Muscle of arm (tissue), 12 donors: ENCODE results near the gene GIGYF2. TPM values are rescaled to one million over a fixed set of nuclear protein-coding genes. Genes with fewer than 3 reads are reported as not detected.
"Not testable (repeated sequence)": the region's sequence is repeated elsewhere in the genome, so short reads cannot be mapped to it uniquely, and the experiment has no call there.

Experiments
- DNase-seq: peaks from one replicate; pipeline ENCODE4 v3.0.0-alpha.2; 2013
- polyA plus RNA-seq, 12 donors: library from polyadenylated mRNA; unstranded; fragments of 120-200 nt; gene quantifications; one replicate each; pipeline ENCODE4 v1.2.1, GENCODE V29; 2013; ENCODE audit not compliant: insufficient read length in 12 of 12

GIGYF2 gene
- polyA plus RNA-seq, 12 donors, result 36.5 to 71.9 (median 42.4) TPM; not detected in 1

DNA sequence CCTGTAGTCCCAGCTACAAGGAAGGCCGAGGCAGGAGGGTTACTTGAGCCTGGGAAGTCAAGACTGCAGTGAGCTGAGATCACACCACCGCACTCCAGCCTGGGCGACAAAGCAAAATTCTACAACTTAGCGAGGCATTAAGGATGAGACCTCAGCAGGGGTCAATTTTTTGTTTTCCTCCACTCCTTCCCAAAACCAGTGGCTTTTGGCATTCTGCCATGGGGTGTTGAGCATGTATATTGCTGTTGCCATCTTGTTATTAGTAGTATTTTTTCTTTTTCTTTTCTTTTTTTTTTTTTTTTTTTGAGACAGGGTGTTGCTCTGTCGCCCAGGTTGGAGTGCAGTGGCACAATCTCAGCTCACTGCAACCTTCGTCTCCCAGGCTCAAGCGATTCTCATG is 8.9 kb upstream of the GIGYF2 start:
- no peak for DNase-seq

DNA sequence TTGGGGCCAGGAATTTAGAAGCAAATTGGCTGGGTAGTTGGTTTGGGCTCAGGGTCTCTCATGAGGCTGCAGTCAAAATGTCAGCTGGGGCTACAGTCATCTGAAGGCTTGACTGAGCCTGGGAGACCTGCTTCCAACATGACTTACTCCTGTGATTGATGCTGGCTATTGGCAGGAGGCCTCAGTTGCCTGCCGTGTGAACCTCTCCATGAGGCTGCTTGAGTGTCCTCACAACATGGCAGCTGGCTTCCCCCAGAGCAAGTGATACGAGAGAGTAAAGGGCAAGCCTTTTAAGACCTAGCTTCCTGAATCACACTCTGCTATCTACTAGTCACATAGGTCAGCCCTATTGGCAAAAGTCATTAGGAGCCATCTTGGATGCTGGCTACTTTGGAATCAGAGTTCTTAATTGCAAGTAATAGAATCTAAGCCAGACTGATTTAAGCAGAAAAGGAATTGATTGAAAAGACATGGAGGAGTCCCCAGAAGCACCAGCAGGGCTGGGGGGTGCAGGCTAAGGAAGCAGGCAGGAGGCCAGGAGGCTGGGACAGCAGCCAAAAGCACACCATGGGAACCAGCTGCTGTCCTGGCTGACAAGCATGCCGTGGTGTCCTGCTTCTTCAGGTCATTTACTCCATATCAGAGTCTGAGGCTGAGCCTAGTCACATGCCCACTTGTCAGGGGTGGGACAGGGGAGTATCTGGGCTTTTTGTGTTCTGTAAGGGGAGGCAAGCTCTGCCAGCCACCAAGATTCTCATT is 7.8 kb upstream of the GIGYF2 start:
- DNase-seq, result no peak

DNA sequence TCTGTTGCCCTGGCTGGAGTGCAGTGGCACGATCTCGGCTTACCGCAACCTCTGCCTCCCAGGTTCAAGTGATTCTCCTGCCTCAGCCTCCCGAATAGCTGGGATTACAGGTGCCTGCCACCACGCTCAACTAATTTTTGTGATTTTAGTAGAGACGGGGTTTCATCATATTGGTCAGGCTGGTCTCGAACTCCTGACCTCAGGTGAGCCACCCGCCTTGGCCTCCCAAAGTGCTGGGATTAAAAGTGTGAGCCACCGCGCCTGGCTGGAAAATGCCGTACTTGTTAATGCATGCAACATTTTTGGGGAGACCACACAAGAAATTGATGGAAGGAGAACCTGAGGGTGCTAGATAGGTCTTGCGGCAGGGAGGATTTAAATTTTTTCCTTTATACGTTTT is 6.0 kb upstream of the GIGYF2 start:
- not testable (repeated sequence) for DNase-seq

DNA sequence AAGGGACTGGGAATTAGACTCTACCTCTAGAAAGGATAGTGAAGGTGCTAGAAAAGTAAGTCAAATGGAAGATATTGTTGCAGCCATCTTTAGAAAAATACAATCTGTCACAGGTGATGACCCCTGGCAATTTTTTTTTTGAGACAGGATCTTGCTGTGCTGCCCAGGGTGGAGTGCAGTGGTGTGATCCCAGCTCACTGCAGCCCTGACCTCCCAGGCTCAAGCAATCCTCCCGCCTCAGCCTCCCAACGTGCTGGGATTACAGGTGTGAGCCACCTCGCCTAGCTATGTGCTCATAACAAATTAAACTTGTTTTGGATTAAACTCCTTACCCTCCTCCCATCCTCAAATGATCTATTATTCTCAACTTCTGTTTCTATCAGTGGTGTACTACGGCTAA is 3.8 kb upstream of the GIGYF2 start:
- DNase-seq, result no peak

DNA sequence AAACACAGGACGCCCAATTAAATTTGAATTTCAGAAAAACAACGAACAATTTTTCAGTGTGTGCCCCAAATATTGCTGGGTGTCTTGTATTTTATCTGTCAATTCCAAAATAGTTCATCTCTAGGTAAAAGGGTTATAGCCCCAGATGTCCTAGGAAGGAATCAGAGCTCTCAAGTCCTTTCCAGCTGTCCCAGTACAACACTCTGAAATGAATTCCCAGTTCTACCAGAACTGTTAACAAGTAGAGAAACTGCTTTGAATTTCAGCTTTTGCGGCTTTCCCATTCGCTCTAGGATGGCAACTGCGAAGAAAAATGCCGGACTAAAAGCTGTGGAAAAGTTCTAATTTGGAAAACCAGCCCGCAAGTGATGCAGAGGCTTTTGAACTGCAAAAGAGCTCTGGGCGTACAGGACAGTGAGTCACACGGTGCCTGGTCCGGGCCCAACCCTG is 497 bp upstream of the GIGYF2 start:
- DNase-seq, result no peak

DNA sequence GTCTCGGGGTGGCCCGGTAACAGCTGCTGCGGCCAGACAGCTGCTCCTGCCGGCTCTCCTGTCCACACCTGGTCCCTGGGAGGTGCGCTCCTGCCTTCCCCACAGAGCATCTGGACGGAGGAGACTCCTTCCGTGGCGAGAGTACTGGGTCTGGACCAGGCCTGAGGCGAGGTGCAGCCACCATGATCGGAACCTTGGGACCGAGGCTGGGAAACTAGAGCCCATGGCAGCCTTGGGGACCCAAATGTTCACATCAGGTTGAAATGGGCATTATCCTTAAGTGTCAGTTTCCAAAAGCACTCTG is 628 bp downstream of the GIGYF2 start:
- DNase-seq, result no peak

DNA sequence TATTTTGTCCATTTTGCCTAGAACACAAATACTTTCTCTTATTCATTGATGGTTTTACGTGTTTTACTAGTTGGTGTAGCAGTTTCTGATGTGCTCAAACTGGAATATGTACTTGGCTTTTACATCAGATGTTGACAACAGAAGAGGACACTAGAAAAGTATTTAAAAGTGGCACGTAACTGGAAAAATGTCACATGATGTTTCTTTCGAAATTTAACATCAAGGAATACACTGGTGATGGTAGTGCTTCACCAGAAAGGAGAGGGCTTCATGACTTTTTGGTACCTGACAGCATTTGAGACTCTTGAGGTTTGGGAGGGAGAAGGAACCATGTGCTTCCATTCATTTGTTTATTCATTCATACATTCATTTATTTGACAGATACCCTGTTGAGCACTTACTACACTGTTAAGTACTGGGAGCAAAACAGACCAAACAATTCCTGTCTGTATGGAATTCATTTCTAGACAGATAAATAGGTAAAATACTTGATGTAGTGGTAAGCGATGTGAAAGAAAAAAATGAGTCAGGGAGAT is 1.5 kb downstream of the GIGYF2 start:
- DNase-seq, result no peak

DNA sequence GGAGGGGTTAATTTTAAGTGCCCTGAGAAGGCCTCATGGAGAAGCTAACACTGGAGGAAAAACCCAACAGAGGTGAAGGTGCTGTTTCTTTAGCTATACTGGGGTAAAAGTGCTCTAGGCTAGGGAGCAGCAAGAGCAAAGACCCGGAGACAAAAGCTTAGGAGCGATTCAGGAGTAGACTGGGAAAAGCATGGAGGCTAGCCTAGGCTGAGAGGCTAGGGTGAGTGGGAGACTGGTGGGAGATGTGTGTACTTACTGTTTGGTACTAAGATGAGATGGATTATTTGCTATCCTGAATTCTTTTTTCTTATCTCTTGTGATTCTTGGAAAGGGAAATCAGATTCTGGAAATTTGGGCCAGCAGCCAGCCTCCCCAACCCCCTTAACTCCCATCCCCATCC is 2.0 kb downstream of the GIGYF2 start:
- DNase-seq, result no peak

DNA sequence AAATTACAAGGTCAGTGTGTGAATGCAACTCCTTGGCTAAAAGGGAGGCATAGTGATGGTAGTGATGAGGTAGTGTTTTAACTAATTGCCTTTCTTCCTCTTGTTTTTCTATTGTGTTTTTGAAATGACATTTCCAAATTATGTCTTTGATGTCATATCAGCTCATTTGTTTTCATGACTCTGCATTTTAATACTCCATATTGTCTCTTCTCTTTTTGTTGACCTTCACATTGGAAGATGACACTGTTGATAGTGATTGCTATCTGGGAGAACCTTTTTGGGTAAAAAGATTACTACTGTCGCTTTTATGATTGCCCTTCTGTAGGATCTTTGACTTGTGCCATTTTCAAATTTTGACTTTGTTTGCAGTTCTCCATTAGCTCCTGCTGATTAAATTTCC is 3.0 kb downstream of the GIGYF2 start:
- DNase-seq, result no peak

DNA sequence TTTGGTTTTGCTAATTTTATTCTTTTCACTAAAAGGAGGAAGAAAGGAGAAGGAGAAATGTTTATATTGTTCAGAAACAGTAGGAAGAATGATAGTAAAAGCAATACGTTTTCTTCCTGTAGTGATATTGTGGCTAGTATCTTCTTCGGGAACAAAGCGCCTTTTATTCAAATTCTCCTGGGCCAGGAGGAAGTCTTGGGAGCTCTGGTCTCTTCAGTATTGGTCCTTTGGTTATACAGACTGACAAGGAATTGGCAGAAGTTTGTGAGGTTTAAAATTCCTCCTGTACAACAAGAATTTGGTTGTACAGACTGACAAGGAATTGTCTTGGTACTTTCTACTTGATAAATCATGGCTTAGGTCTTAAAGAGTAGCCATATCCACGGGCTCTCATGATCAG is 9.9 kb downstream of the GIGYF2 start:
- no peak for DNase-seq

DNA sequence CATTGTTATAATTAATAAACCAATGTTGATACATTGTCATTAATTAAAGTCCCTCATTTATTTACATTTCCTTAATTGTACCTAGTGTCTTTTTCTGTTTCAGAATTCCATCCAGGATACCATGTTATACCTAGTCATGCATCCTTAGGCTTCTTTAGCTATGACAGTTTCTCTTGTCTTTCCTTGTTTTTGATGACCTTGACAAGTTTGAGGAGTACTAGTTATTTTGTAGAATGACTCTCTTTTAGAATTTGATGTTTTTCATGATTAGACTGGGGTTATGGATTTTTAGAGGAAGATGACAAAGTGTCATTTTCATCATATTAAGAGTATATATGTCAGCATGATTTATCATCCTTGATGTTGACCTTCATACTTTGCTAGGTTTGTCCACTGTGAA is 16.4 kb downstream of the GIGYF2 start:
- DNase-seq, result no peak

DNA sequence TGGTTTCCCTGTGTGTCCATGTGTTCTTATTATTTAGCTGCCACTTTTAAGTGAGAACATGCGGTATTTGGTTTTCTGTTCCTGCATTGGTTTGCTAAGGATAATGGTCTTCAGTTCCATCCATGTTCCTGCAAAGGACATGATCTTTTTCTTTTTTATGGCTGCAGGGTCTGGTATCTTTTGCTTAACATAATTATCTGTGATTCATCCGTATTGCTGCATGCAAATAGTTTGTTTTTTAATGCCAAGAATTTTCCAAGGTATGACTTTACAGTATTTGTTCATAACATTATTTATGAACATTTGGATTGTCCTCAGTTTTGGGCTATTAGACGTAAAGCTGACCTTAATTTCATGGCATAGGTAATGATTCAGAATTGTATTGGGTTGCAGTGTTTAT is 17.8 kb downstream of the GIGYF2 start:
- DNase-seq, result no peak

DNA sequence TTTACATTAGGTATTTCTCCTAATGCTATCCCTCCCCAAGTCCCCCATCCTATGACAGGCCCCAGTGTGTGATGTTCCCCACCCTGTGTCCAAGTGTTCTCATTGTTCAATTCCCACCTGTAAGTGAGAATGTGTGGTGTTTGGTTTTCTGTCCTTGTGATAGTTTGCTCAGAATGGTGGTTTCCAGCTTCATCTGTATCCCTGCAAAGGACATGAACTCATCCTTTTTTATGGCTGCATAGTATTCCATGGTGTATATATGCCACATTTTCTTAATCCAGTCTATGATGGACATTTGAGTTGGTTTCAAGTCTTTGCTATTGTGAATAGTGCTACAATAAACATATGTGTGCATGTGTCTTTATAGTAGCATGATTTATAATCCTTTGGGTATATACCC is 22.9 kb downstream of the GIGYF2 start:
- DNase-seq, result not testable (repeated sequence)

DNA sequence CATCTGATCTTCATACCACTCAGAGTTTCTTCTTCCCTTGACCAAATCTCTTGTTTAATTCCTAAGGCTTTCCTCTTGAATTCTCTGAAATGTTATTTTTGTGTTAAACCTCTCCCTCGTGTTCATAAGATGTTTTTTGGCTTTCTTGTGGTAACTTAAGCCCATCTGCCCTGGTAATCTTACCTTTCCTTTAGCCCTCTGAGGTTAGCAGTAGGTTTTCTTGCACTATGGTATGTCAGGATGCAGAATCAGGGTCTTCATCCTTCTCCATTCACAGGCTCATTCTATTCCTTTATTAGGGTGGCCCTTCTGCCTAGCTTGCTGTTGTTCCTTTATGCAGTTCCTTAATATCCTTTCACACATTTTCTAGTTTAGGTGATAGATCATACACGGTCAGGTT is 24.1 kb downstream of the GIGYF2 start:
- no peak for DNase-seq

DNA sequence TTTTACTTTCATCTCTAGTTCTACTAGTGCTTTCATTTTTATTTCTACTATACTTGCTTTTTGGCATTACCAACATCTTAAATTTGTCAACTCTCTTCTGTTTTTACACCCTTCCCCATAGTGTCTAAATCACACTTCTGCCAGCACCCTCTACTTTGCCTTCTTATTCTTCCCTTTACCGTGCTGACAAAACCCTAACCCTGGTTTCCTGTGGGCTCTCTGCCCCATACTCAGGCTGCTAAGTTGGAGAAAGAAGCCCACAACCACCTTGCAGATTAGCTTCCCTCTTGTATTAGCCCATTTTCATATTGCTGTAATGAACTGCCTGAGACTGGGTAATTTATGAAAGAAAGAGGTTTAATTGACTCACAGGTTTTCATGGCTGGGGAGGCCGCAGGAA is 24.8 kb downstream of the GIGYF2 start:
- no peak for DNase-seq

DNA sequence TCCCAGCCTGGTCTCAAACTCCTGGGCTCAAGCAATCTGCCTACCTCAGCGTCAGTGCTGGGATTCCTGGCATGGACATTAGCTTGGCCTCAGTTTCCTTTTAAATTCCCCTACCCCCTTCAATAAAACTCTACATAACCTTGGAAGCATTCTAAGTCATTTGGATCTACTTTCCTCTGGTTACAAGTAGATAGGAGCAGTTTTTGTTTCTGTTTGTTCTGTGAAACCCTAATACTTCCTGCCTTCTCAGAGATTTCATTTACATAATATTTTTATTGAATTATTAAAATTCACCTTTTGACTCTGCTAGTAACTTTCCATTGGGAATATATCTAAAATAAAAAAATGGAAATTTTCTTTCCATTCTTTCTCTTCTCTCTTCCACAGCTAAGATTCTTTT is 25.9 kb downstream of the GIGYF2 start:
- DNase-seq, result no peak

DNA sequence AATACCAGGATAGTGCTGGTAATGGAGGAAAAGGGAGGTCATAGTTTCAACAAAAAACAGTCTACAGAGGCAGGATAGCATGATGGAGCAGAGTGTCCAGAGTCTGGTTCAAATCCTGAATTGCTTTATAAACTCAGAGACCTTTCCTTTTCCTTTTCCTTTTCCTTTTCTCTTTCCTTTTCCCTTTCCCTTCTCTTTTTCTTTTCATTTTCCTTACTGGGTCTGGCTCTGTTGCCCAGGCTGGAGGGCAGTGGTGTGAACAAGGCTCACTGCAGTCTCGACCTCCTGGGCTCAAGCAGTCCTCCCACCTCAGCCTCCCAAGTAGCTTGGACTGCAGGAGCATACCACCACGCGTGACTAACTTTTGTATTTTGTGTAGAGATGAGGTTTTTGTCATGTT is 31.7 kb downstream of the GIGYF2 start:
- no peak for DNase-seq

DNA sequence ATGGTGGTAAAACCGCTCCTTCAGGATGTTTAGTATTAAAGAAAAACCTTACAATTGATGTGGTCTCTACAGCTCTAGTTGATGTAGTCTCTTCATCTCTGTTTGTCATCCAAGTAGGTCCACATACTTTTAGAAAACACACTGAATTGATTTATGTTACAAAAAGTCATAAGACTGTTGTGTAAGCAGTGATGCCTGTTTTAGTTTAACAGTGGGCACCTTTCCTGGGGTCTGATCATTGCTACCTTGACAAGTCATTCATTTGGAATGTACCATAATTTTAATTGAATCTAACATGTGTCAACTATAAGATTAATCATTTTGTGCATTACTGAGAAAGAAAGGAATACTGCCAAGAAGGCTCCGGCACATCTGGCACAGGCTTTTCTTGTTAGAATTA is 34.3 kb downstream of the GIGYF2 start:
- DNase-seq, result peak; percentile 10

DNA sequence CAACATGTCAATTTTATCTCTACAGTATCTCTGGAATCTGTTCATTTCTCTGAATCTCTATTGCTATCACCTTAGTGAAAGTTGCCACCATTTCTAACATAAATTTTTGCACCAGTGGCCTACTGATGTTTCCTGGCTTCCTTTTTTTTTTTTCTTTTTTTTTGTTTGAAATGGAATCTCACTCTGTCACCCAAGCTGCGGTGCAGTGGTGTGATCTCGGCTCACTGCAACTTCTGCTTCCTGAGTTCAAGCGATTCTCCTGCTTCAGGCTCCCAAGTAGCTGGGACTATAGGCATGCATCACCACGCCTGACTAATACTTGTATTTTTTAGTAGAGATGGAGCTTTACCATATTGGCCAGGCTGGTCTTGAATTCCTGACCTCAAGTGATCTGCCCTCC is 44.2 kb downstream of the GIGYF2 start:
- no peak for DNase-seq

DNA sequence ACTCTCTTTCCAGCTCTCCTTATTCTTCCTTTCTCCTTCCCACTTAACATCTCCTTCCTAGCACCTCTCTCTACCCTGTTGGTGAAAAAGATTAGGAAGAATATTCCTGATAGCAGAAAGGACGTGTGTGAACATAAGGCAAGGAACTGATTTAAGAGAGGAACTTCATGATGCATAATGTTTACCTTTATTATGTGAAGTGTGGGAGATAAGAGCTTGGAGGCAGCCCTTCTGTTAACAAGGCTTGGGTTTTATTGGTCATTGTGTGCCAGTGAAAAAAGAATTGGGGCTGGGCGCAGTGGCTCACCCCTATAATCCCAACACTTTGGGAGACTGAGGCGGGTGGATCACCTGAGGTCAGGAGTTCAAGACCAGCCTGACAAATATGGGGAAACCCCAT is 44.8 kb downstream of the GIGYF2 start:
- no peak for DNase-seq

DNA sequence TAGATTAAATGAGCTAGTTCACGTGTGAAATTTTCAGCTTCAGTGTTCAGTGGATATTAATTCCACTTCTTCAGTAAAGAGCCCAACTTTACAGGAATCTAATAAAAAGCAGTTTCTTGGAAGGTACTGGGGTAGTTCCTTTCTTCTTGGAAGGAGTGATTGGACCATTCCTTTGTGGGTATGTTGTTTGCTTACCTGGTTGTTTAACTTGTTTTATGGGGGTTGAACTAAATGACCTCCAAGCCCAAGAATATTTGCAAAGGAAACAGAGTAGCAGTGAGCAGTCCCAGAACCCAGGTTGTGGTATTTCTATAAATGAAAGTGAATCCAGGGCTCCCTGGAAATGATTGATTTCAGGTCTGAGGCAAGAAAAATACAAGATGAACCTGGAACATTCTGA is 47.8 kb downstream of the GIGYF2 start:
- DNase-seq, result no peak

DNA sequence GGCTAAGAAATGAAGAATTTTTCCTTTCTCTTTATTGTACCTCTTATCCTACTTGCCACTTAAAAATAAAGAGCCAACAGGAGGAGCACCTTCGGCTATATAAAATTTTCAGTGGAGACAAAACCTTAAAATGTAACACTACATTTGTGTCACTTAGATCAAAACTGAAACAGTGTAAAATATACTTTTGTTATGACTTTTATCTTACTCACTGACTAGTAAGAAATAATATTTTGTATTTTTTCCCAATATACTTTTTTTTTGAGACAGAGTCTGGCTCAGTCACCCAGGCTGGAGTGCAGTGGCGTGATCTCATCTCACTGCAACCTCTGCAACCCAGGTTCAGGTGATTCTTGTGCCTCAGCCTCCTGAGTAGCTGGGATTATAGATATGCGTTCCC is 50.9 kb downstream of the GIGYF2 start:
- no peak for DNase-seq

DNA sequence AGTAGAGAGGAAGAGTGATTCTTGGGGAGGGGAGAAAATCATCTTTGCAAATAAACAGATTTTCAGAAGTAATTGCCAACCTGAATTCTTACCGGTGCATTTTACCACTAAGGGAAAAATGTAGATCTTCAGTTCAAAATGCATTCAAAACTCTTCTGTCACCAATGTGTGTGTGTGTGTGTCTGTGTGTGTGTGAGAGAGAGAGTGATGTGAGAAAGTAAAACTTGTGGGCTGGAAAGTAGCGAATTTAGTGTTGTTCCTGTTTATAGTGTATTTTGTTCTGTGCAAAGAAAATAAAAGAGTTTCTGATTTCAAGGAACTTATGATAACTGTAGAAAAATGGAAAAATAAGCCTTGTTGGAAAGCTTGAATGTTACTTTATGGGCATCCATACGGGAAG is 52.2 kb downstream of the GIGYF2 start:
- DNase-seq, result no peak

DNA sequence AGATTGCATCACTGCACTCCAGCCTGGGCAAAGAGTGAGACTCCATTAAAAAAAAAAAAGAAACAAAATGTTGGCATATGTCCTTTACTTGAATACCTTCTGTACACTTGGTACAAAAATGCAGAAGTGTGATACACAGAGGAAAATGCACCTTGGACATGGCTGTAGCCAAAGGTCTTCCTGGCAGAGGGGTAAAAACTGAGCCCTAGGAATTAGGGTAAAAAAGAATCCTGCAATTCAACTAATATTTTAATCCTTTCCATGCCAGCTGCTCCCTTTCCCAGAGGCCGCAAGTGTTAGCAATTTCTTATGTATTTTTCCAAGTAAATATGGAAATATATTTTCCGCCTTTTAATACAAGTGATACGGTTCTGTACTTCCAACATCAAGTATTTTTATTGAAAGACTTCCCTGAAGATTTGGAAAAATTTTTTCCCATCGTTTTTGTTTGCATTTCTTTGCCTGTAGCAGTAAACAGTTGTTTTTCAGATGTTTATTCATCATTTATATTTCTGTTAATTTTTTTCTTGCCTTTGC is 53.1 kb downstream of the GIGYF2 start:
- DNase-seq, result no peak
